H9 (cell line): ENCODE data around the gene ASF1B. TPM values are rescaled to one million over a fixed set of nuclear protein-coding genes. Genes with fewer than 3 reads are reported as not detected.

Experiments
- DNase-seq: peaks from one replicate; pipeline ENCODE4 v3.0.0-alpha.2; 2017
- H2AFZ ChIP-seq: one replicate; pipeline ENCODE4 v1.6.1; 2013; ENCODE audit warnings: mild to moderate bottlenecking, low read length, control low read depth, moderate library complexity
- H2AK5ac ChIP-seq: 2 replicates; pipeline ENCODE4 v1.6.1; 2013; ENCODE audit warnings: low read length, control low read depth, mixed read lengths; ENCODE audit not compliant: insufficient read length
- H2BK120ac ChIP-seq: one replicate; pipeline ENCODE4 v1.6.1; 2013; ENCODE audit warnings: low read depth, mild to moderate bottlenecking, low read length, control low read depth, inconsistent platforms; ENCODE audit not compliant: poor library complexity, severe bottlenecking
- H2BK12ac ChIP-seq: 2 replicates; pipeline ENCODE4 v1.6.1; 2013; ENCODE audit warnings: low read length, control low read depth, mixed read lengths, low read depth; ENCODE audit not compliant: insufficient read length
- H2BK15ac ChIP-seq: 2 replicates; pipeline ENCODE4 v1.6.1; 2013; ENCODE audit warnings: low read depth, low read length, control low read depth
- H2BK20ac ChIP-seq: one replicate; pipeline ENCODE4 v1.6.1; 2013; ENCODE audit warnings: low read depth, mild to moderate bottlenecking, low read length, control low read depth, inconsistent platforms; ENCODE audit not compliant: poor library complexity, severe bottlenecking
- H2BK5ac ChIP-seq: 2 replicates; pipeline ENCODE4 v1.6.1; 2013; ENCODE audit warnings: low read length, control low read depth, mixed read lengths; ENCODE audit not compliant: insufficient read length
- H3K14ac ChIP-seq: 2 replicates; pipeline ENCODE4 v1.6.1; 2013; ENCODE audit warnings: low read length, control low read depth; ENCODE audit not compliant: insufficient read depth
- H3K18ac ChIP-seq: 2 replicates; pipeline ENCODE4 v1.6.1; 2013; ENCODE audit warnings: low read depth, mild to moderate bottlenecking, mixed read lengths, low read length, control low read depth; ENCODE audit not compliant: insufficient read length
- H3K23ac ChIP-seq: 2 replicates; pipeline ENCODE4 v1.6.1; 2013; ENCODE audit warnings: low read length, control low read depth, mixed read lengths, low read depth; ENCODE audit not compliant: insufficient read length
- H3K23me2 ChIP-seq: 2 replicates; pipeline ENCODE4 v1.6.1; 2013; ENCODE audit warnings: low read depth, mild to moderate bottlenecking, mixed read lengths, low read length, control low read depth; ENCODE audit not compliant: insufficient read length, poor library complexity, severe bottlenecking
- H3K27ac ChIP-seq: 2 replicates; pipeline ENCODE4 v1.5.1; 2013; ENCODE audit warnings: low read length, control low read depth, mixed read lengths, low read depth; ENCODE audit not compliant: insufficient read length
- H3K27me3 ChIP-seq: 2 replicates; pipeline ENCODE4 v1.6.1; 2013; ENCODE audit warnings: low read length, control low read depth, inconsistent platforms; ENCODE audit not compliant: insufficient read depth
- H3K4ac ChIP-seq: 2 replicates; pipeline ENCODE4 v1.6.1; 2013; ENCODE audit warnings: low read depth, mild to moderate bottlenecking, control low read depth, inconsistent platforms, low read length, moderate library complexity
- H3K4me1 ChIP-seq: 2 replicates; pipeline ENCODE4 v1.6.1; 2013; ENCODE audit warnings: low read length, control low read depth, inconsistent platforms; ENCODE audit not compliant: insufficient read depth
- H3K4me2 ChIP-seq: 2 replicates; pipeline ENCODE4 v1.6.1; 2013; ENCODE audit warnings: low read length, control low read depth, mixed read lengths; ENCODE audit not compliant: insufficient read length, insufficient read depth
- H3K56ac ChIP-seq: 2 replicates; pipeline ENCODE4 v1.6.1; 2013; ENCODE audit warnings: low read depth, mild to moderate bottlenecking, mixed read lengths, low read length, control low read depth; ENCODE audit not compliant: insufficient read length
- H3K79me1 ChIP-seq: 2 replicates; pipeline ENCODE4 v1.6.1; 2013; ENCODE audit warnings: low read depth, mild to moderate bottlenecking, moderate library complexity, low read length, control low read depth, inconsistent platforms; ENCODE audit not compliant: insufficient read depth, poor library complexity, severe bottlenecking
- H3K79me2 ChIP-seq: 2 replicates; pipeline ENCODE4 v1.6.1; 2013; ENCODE audit warnings: low read length, control low read depth, inconsistent platforms; ENCODE audit not compliant: insufficient read depth
- H3K9ac ChIP-seq: 2 replicates; pipeline ENCODE4 v1.6.1; 2013; ENCODE audit warnings: low read length, control low read depth, mixed read lengths; ENCODE audit not compliant: insufficient read length; ENCODE audit errors: extremely low read depth
- H3K9me3 ChIP-seq: one replicate; pipeline ENCODE4 v1.6.1; 2013; ENCODE audit warnings: low read depth, low read length, inconsistent platforms; ENCODE audit not compliant: control insufficient read depth
- H3T11ph ChIP-seq: one replicate; pipeline ENCODE4 v1.6.1; 2013; ENCODE audit warnings: mild to moderate bottlenecking, low read length, control low read depth, inconsistent platforms
- H4K20me1 ChIP-seq: one replicate; pipeline ENCODE4 v1.6.1; 2013; ENCODE audit not compliant: control insufficient read depth, insufficient read length, insufficient read depth
- H4K5ac ChIP-seq: 2 replicates; pipeline ENCODE4 v1.6.1; 2013; ENCODE audit warnings: low read depth, mild to moderate bottlenecking, mixed read lengths, low read length, control low read depth; ENCODE audit not compliant: insufficient read length
- H4K8ac ChIP-seq: replicated peaks from 2 replicates; pipeline ENCODE4 v1.6.1; 2013; ENCODE audit warnings: low read length, control low read depth, mixed read lengths, low read depth; ENCODE audit not compliant: insufficient read length
- H4K91ac ChIP-seq: 2 replicates; pipeline ENCODE4 v1.6.1; 2013; ENCODE audit warnings: low read depth, mild to moderate bottlenecking, moderate library complexity, mixed read lengths, low read length, control low read depth; ENCODE audit not compliant: insufficient read length
- H3K27ac Mint-ChIP-seq, 3 experiments: 2 replicates in 2 of 3; 3 replicates in 1 of 3; pipeline ENCODE4 v1.8.0; 2020 to 2021; ENCODE audit warnings: mixed read lengths in 3 of 3, mild to moderate bottlenecking in 1 of 3, moderate library complexity in 1 of 3
- H3K27me3 Mint-ChIP-seq: 2 replicates; pipeline ENCODE4 v1.8.0; 2021; ENCODE audit warnings: low read depth, mild to moderate bottlenecking, moderate library complexity, mixed read lengths
- H3K36me3 Mint-ChIP-seq, 3 experiments: 2 replicates in 2 of 3; 3 replicates in 1 of 3; pipeline ENCODE4 v1.8.0; 2020 to 2021; ENCODE audit warnings: low read depth in 3 of 3, mixed read lengths in 3 of 3; ENCODE audit not compliant: insufficient read depth in 1 of 3
- H3K4me1 Mint-ChIP-seq, 2 experiments: 2 replicates each; pipeline ENCODE4 v1.8.0; 2020; ENCODE audit warnings: mixed read lengths in 2 of 2
- H3K4me3 Mint-ChIP-seq, 2 experiments: 2 replicates in 1 of 2; 3 replicates in 1 of 2; pipeline ENCODE4 v1.8.0; 2020 to 2021; ENCODE audit warnings: mild to moderate bottlenecking in 2 of 2, mixed read lengths in 2 of 2, moderate library complexity in 1 of 2
- H3K9me3 Mint-ChIP-seq, 2 experiments: 2 replicates in 1 of 2; 3 replicates in 1 of 2; pipeline ENCODE4 v1.8.0; 2020; ENCODE audit warnings: mild to moderate bottlenecking in 2 of 2, mixed read lengths in 2 of 2, moderate library complexity in 1 of 2
- CTCF ChIP-seq: fragments of 200-600 bp; sonication (generic); conservative IDR thresholded peaks from 3 replicates; pipeline ENCODE4 v1.8.0; 2021; ENCODE audit warnings: antibody characterized with exemption, mild to moderate bottlenecking
- WGBS: extraction: QIAGEN DNeasy Blood & Tissue Kit; methylation state at CpG from one replicate; pipeline ENCODE4 v1.1.7; 2013; ENCODE audit warnings: missing lambda C conversion rate, low lambda C conversion rate, mixed read lengths; ENCODE audit not compliant: insufficient read length; ENCODE audit errors: extremely low coverage; 5-methylcytosine and 5-hydroxymethylcytosine counted together
- total RNA-seq: library from RNA; stranded (reverse); gene quantifications from 2 replicates; pipeline ENCODE4 v1.2.1, GENCODE V29; 2021

Gene ASF1B
- total RNA-seq, 1 experiment from 2014 or later: 46.6 TPM

- Histone ChIP-seq H4K5ac (no peak overlapping the region), H2AFZ (no peak overlapping the region)
- TF ChIP-seq CTCF: no peak
Observed at GRCh38 chr19:14162871-14163297, 26.5 kb upstream of the ASF1B start.

More at GRCh38 chr19:14162871-14163297, 26.5 kb upstream of the ASF1B start:
- Histone ChIP-seq H3K4me1 (no peaks in the 10 kb centered on the region), H3K27ac (no peak overlapping the region), H4K20me1 (no peaks in the 10 kb centered on the region), H3K18ac (no peak overlapping the region), H2BK15ac (no peak overlapping the region), H4K8ac (no peak overlapping the region), H2BK5ac (no peak overlapping the region), H3K23me2 (no peaks in the 10 kb centered on the region), H2BK12ac (no peak overlapping the region), H2AK5ac (no peak overlapping the region), H4K91ac (no peak overlapping the region), H3K4me2 (no peak overlapping the region), H3K23ac (no peak overlapping the region), H3K9me3 (no peaks in the 10 kb centered on the region), H3K79me1 (no peaks in the 10 kb centered on the region), H3K9ac (no peak overlapping the region), H3K56ac (no peak overlapping the region), H3K14ac (no peak overlapping the region), H3T11ph (no peak overlapping the region), H3K79me2 (no peaks in the 10 kb centered on the region), H3K4ac (no peak overlapping the region), H3K27me3 (no peaks in the 10 kb centered on the region), H2BK20ac (no peak overlapping the region), H2BK120ac (no peak overlapping the region)
- H3K36me3 Mint-ChIP-seq: peaks cover 12 to 49% (median 46%) of the 10 kb centered on the region in 3 experiments; a peak in 6 of 7 replicates
- WGBS: no CpG with 5 or more reads among the region's 38 CpGs
- no peak for DNase-seq
- H3K4me1 Mint-ChIP-seq: peaks cover 0 to 26% of the 10 kb centered on the region in 2 experiments; a peak in 3 of 4 replicates
- no peak overlapping the region for H3K27ac Mint-ChIP-seq
- H3K9me3 Mint-ChIP-seq: no peaks in the 10 kb centered on the region
- H3K27me3 Mint-ChIP-seq: no peaks in the 10 kb centered on the region
- no peak overlapping the region for H3K4me3 Mint-ChIP-seq
